ENCODE results near the gene TMEM94.
"Not testable (repeated sequence)": the region's sequence is repeated elsewhere in the genome, so short reads cannot be mapped to it uniquely, and the experiment has no call there.

Gene TMEM94

DNA sequence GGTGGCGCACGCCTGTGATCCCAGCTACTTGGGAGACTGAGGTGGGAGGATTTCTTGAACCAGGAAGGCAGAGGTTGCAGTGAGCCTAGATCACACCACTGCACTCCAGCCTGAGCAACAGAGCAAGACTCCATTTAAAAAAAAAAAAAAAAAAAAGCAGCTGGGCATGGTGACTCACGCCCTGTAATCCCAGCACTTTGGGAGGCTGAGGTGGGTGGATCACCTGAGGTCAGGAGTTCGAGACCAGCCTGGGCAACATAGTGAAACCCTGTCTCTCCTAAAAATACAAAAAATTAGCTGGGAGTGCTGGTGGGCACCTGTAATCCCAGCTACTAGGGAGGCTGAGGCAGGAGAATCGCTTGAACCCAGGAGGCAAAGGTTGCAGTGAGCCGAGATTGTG lies 10.5 kb upstream of the TMEM94 start:
- DNase-seq (ENCODE audit: low read depth in 2 of 2): not testable (repeated sequence)

- DNase-seq (ENCODE audit: low read depth in 2 of 2): no peak
Observed at GRCh38 chr17:75447951-75448856, 8.2 kb upstream of the TMEM94 start.

DNA sequence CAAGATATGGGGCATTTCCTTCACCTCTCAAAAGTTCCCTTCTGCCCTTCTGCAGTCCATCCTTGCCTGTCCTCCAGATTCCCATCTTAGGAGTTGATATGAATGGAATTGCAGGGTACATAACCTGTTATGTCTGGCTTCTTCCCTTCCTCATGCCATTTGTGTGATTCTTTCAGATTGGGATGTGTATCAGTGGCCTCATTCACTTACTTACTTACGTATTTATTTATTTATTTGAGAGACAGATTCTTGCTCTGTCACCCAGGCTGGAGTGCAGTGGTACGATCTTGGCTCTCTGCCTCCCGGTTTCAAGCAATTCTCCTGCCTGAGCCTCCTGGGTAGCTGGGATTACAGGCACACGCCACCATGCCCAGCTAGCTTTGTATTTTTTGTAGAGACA lies 6.2 kb upstream of the TMEM94 start:
- no peak for DNase-seq (ENCODE audit: low read depth in 2 of 2)

DNA sequence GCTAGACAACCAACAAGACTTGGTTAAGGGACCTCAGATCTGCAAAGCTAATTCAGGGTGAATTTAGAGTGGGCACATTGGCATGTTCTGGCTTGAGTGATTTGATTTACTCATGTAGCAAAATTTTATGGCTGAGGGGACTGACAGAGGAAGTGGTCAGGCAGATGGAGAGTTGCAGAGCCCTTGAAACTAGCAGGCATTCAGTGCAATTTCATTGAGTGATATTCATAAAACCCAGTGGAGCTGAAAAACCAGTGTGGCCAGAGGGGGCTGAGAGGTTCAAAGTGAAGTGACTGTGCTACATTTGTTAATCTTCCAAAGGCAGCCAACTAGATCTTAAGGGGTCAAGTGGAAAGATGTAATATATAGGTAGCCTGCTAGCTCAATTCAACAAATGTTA lies 2.2 kb upstream of the TMEM94 start:
- DNase-seq (ENCODE audit: low read depth in 2 of 2): no peak

DNA sequence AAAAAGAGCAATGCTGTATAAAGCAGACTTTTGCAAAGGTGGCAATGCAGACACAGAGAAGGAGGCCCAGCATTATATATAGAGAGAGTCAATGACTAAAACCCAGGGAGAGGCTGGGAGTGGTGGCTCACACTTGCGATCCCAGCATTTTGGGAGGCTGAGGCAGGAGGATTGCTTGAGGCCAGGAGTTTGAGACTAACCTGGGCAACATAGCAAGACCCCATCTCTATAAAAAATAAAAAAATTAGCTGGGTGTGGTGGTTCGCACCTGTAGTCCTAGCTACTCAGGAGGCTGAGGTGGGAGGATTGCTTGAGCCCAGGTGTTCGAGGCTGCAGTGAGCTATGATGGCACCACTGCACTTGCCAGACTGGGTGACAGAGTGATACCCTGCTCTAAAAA lies 1.8 kb upstream of the TMEM94 start:
- not testable (repeated sequence) for DNase-seq (ENCODE audit: low read depth in 2 of 2)

- DNase-seq (ENCODE audit: low read depth in 2 of 2): no peak
Observed at GRCh38 chr17:75456039-75456416, 407 bp upstream of the TMEM94 start.

- no peak for DNase-seq (ENCODE audit: low read depth in 2 of 2)
Observed at GRCh38 chr17:75457047-75457654, 716 bp downstream of the TMEM94 start.

GRCh38 chr17:75459246-75459589 lies 2.8 kb downstream of the TMEM94 start:
- no peak for DNase-seq (ENCODE audit: low read depth in 2 of 2)

GRCh38 chr17:75459590-75460267 lies 3.3 kb downstream of the TMEM94 start:
- no peak for DNase-seq (ENCODE audit: low read depth in 2 of 2)

DNA sequence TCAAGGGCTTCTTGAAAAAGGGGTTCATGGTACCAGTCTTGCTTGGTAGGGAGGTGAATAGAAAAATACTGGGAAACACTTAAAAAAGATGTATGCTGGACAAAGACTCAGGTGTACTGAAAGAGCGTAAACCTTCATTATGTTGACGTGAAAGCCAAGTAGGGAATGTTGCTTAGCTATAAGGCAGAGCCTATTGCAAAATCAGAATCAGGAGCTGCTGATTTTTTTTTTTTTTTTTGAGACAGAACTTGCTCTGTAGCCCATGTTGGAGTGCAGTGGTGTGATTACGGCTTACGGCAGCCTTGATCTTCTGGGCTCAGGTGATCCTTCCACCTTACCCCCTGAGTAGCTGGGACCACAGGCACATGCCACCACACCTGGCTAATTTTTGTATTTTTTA lies 3.9 kb downstream of the TMEM94 start:
- DNase-seq (ENCODE audit: low read depth in 2 of 2): no peak

GRCh38 chr17:75463603-75464002 lies 7.2 kb downstream of the TMEM94 start:
- no peak for DNase-seq (ENCODE audit: low read depth in 2 of 2)

DNA sequence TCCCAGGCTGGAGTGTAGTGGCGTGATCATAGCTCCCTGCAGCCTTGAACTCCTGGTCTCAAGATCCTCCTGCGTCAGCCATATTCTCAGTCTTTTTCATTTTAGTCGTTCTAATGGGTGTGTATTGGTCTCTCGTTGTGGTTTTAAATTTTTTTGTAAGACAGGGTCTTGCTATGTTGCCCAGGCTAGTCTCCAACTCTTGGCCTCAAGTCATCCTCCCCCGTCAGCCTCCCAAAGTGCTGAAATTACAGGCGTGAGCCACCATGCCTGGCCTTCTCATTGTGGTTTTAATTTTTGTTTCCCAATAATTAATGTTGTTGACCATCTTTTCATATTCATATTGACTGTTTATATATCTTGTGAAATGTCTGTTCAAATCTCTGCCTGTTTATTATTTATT lies 8.6 kb downstream of the TMEM94 start:
- no peak for DNase-seq (ENCODE audit: low read depth in 2 of 2)

DNA sequence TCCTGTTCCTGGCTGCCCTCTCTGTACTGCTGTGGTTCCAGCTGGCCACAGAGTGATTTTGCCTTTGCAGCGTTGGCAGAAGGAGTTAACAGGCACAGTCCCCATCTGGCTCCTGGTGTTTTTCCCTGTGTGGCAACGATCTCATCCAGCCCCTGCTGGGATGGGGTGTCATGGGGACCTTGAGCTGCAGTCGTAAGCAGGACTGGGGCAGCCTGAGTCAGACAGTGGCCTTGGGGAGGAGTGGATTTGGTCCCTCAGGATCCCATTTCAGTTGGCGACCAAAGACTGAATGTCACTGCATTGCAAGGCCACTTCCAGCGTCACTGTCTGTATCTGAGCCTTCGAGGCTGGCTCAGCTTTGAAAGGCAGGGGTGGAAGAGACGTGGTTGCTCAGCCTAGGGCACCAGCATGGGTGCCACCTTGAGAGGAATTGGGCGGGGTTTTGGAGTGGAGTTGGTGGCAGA lies 11.9 kb downstream of the TMEM94 start:
- no peak for DNase-seq (ENCODE audit: low read depth in 2 of 2)

GRCh38 chr17:75468779-75469373 lies 12.4 kb downstream of the TMEM94 start:
- DNase-seq (ENCODE audit: low read depth in 2 of 2): no peak

DNA sequence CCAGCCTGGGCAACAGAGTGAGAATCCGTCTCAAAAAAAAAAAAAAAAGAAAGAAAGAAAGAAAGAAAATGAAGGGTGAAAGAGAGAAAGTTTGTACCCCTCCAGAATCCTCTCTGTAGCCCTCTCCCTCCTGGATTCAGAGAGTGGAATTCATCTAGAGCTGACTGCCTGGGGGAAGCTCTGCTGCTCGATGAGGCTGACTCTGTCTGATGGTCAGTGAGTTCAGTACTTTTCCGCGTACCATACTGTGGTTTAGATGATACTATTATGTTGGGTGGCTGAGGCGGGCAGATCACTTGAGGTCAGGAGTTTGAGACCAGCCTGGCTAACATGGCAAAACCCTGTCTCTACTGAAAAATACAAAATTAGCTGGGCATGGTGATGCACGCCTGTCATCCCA lies 14.8 kb downstream of the TMEM94 start:
- no peak for DNase-seq (ENCODE audit: low read depth in 2 of 2)

- DNase-seq (ENCODE audit: low read depth in 2 of 2): no peak
Observed at GRCh38 chr17:75472119-75472518, 15.7 kb downstream of the TMEM94 start.

GRCh38 chr17:75473246-75473645 lies 16.8 kb downstream of the TMEM94 start:
- DNase-seq (ENCODE audit: low read depth in 2 of 2): no peak

DNA sequence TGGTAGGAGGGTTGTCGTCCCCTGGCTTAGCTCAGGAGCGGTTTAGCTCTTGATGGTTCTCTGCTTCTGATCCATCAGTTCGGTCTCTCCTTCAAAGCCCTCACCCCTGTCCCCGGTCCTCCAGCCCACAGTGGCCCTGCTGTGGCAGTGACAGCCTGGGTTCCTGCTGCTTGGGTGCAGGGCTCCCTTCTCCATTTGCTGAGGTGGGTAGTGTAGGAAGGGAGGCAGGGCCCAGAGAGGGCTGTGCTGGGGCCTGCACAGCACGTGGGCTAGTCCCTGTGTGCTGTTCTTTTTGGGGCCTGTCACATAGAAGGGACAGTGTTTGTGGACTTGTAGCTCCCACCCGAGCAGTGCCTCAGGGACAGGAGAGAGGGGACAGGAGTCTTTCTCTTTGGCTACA lies 18.3 kb downstream of the TMEM94 start:
- no peak for DNase-seq (ENCODE audit: low read depth in 2 of 2)

DNA sequence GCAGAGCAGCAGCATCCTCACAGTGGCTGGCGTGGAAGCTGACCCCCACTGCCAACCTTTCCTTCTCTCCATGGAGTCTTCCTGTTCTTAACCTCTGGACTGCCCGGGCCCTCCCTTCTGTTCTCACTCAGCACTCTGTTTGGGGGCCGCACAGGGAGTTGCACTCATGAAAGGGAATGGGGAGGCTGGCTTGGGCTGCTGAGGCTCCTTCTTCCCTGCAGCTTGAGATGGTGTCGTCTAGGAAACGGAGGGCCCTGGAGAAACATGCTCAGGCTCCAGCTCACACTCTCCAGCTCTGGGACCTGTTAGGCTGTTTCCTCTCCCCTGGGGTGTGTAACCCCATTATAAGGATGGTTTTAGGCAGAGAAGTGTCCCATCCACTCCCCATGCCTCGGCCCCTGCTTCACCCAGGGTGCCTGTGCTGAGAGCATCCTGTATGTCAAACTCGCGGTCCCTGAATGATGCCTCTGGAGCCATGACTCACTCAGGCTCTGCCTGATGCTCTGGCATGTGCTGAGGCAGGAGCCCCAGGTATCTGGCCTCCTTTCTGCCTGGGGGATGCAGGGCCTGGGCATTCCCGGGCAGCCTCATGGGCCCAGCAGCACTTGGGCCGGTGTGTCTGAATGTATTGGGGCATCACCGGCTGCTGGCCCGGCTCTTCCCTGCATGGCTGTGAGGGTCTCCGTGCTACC lies 18.9 kb downstream of the TMEM94 start:
- DNase-seq (ENCODE audit: low read depth in 2 of 2): no peak

DNA sequence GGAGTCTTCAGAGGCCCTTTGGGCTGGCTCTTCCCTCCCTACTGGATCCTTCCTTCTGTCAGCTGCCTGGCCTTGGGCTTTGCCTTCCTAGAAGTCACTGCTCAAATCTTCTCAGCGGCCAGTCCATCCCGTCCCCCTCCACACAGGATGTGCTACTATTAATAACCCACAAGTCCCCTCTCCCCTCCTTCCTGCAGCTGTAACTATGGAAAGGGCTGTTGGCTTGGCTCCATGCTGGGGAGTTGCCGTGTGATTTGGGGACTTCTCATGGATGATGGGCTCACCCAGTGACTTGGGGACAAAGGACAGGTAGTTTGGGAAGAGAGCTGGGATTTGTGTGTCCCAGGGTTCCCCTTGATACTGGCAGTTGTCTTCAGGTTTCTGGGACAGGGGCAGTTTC lies 19.4 kb downstream of the TMEM94 start:
- no peak for DNase-seq (ENCODE audit: low read depth in 2 of 2)

DNA sequence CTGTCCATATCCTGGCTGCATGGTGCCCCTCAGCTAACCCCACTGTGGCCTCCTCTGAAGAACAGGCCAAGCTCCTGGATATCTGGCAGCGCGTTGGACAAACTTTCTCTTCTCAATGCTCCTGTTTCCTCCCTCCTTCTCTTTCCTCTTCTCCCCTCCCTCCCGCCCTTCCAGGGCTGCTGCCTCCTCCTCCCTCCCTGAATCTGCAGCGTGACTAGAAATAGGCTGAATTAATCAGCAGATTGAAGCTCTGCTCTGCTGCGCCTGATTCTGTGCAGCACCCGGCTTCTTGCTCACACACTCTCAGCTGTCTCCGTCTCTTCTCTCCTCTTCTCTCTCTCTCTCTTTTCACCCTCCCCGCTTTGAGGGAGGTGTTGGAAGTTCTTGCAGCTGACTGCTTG lies 19.8 kb downstream of the TMEM94 start:
- DNase-seq (ENCODE audit: low read depth in 2 of 2): no peak

Data from stimulated activated CD8-positive, alpha-beta memory T cell treated with anti-CD3 and anti-CD28 coated beads, Interleukin-2, amount 100 ng/mL, for 1 hour (primary cell).